Measurements from ENCODE around the gene TBL1X. TPM values are rescaled to one million over a fixed set of nuclear protein-coding genes. Genes with fewer than 3 reads are reported as not detected.
A peak's percentile ranks its signal among the peaks of the same experiment; 100 is the strongest.

Gene TBL1X
- total and polyA plus RNA-seq, 2 of the 4 experiments (the other 2 are of a cell fraction): 16.2 to 20.8 TPM

DNA sequence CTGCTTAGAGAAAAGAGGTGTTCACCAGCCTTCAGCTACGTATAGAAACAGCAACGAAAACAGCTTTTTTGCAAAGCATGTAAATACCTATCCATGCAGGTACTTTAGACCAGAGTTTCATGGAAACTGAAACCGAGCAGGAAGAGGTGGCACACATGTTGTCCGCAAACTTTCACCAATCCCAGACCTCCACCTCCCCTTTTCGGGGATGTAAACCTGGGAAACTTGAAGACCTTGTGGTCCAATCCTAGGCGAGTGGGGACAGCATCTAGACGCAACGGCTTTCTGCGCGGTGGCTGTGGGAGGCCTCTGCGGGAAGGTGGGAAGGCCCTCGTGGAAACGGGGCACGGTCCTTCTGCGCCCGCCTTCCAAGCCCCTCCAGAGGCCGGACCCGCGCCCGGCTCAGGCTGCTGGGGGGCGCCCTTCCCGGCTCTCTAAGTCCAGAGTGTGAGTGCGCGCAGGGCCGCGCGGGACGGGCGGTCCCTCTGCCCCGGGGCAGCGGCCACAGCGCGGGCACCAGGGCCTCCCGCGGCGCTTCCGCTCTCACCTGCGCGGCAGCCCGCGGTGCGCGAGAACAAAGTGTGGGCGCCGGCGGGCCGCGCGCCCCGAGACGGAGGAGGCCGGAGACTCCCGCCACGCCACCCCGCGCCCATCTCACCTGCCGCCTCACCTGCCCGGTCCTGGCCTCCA is 320.5 kb downstream of the TBL1X start:
- Histone ChIP-seq H3K4ac (ENCODE audit: low read depth, low read length) (no peak overlapping the region), H2AK5ac (ENCODE audit: low read depth, low read length) (no peak overlapping the region), H3K27me3 (ENCODE audit: control insufficient read depth, insufficient read depth, low read length) (peaks cover 19% of the 10 kb centered on the region), H3K4me1 (ENCODE audit: control insufficient read depth, insufficient read depth, low read length) (peaks cover 4% of the 10 kb centered on the region; the same call in 1 of the 2 replicates), H3K27ac (ENCODE audit: insufficient read depth, low read length) (no peak overlapping the region), H4K8ac (ENCODE audit: low read depth in 2 of 2, low read length in 2 of 2) (no peak overlapping the region), H2BK20ac (ENCODE audit: low read depth, low read length) (no peak overlapping the region), H3K9ac (ENCODE audit: low read depth, low read length) (no peak overlapping the region), H3K18ac (ENCODE audit: low read depth, low read length) (no peak overlapping the region), H2BK120ac (ENCODE audit: low read depth, low read length) (no peak overlapping the region), H3K9me1 (ENCODE audit: insufficient read depth, low read length) (no peaks in the 10 kb centered on the region), H2BK15ac (ENCODE audit: low read depth, low read length) (no peak overlapping the region), H3K14ac (replicated peaks; ENCODE audit: low read depth, low read length) (no peak overlapping the region), H3K56ac (ENCODE audit: extremely low read depth, insufficient read depth, low read length) (no peak overlapping the region), H2BK5ac (ENCODE audit: low read depth, low read length, poor library complexity, severe bottlenecking) (no peak overlapping the region), H2AK9ac (replicated peaks; ENCODE audit: low read depth, low read length, poor library complexity) (peak overlapping the region; percentile 40), H3K4me2 (ENCODE audit: low read depth, low read length) (no peak overlapping the region), H4K91ac (ENCODE audit: insufficient read depth, low read depth, low read length) (no peak overlapping the region), H4K20me1 (ENCODE audit: insufficient read depth, low read length) (no peaks in the 10 kb centered on the region), H2AFZ (replicated peaks; ENCODE audit: low read length, poor library complexity) (no peak overlapping the region), H3K36me3 (ENCODE audit: control insufficient read depth, insufficient read depth, low read length) (no peaks in the 10 kb centered on the region), H4K5ac (ENCODE audit: low read depth, low read length) (no peak overlapping the region), H3K23ac (ENCODE audit: low read depth, low read length) (no peak overlapping the region), H3K79me1 (ENCODE audit: low read depth in 1 of 2, low read length in 2 of 2) (no peaks in the 10 kb centered on the region), H3K9me3 (ENCODE audit: control insufficient read depth, insufficient read depth, low read length) (peaks cover 8% of the 10 kb centered on the region), H3K4me3 (ENCODE audit: insufficient read depth, low read depth, low read length) (no peak overlapping the region; the same call in 1 of the 2 replicates)
- POLR2A ChIA-PET (ENCODE audit: unreplicated experiment): no interaction called here
- no TSS peak for BruUV-seq (replicated peaks)
- 13% methylated on average over 24 of the region's 58 CpGs; no CpG with 5 or more reads in 1 of the 2 experiments for WGBS, 2 experiments (ENCODE audit: extremely low coverage in 2 of 2, insufficient read length in 1 of 2)
- DNase-seq (no peak), ATAC-seq (ENCODE audit: low read depth) (no peak)
- in situ Hi-C loops (cut with MboI; ENCODE audit: low sequenced_read_pairs) (no loop called here), intact Hi-C loops (cut with micrococcal nuclease) (loop anchor here (5.0 kb wide), 1 partner anchor 87 kb away; no protein-coding TSS in a partner anchor), dilution Hi-C loops (cut with HindIII; ENCODE audit: low sequenced_read_pairs, unreplicated experiment) (no loop called here)
- TF ChIP-seq MAZ (IDR thresholded peaks at IDR 0.05; ENCODE audit: borderline replicate concordance, low read depth, low read length): no peak
- TF ChIP-seq MAFK (IDR thresholded peaks at IDR 0.05; ENCODE audit: low read depth, low read length): no peak
- no peak for TF ChIP-seq CEBPB (IDR thresholded peaks at IDR 0.05; ENCODE audit: low read depth, low read length)
- TF ChIP-seq, protein P1, sequence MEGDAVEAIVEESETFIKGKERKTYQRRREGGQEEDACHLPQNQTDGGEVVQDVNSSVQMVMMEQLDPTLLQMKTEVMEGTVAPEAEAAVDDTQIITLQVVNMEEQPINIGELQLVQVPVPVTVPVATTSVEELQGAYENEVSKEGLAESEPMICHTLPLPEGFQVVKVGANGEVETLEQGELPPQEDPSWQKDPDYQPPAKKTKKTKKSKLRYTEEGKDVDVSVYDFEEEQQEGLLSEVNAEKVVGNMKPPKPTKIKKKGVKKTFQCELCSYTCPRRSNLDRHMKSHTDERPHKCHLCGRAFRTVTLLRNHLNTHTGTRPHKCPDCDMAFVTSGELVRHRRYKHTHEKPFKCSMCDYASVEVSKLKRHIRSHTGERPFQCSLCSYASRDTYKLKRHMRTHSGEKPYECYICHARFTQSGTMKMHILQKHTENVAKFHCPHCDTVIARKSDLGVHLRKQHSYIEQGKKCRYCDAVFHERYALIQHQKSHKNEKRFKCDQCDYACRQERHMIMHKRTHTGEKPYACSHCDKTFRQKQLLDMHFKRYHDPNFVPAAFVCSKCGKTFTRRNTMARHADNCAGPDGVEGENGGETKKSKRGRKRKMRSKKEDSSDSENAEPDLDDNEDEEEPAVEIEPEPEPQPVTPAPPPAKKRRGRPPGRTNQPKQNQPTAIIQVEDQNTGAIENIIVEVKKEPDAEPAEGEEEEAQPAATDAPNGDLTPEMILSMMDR (conservative IDR thresholded peaks at IDR 0.05; ENCODE audit: low read depth, low read length): no peak
- TF ChIP-seq FOS (IDR thresholded peaks at IDR 0.05; ENCODE audit: low read depth, low read length): no peak
- no peak for TF ChIP-seq RFX5 (IDR thresholded peaks at IDR 0.05; ENCODE audit: low read depth, low read length)
- TF ChIP-seq POLR2A (IDR thresholded peaks at IDR 0.05; ENCODE audit: low read depth, low read length): no peak
- TF ChIP-seq, protein P2, sequence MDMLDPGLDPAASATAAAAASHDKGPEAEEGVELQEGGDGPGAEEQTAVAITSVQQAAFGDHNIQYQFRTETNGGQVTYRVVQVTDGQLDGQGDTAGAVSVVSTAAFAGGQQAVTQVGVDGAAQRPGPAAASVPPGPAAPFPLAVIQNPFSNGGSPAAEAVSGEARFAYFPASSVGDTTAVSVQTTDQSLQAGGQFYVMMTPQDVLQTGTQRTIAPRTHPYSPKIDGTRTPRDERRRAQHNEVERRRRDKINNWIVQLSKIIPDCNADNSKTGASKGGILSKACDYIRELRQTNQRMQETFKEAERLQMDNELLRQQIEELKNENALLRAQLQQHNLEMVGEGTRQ (IDR thresholded peaks at IDR 0.05; ENCODE audit: low read depth, low read length): no peak
- TF ChIP-seq, protein P3, sequence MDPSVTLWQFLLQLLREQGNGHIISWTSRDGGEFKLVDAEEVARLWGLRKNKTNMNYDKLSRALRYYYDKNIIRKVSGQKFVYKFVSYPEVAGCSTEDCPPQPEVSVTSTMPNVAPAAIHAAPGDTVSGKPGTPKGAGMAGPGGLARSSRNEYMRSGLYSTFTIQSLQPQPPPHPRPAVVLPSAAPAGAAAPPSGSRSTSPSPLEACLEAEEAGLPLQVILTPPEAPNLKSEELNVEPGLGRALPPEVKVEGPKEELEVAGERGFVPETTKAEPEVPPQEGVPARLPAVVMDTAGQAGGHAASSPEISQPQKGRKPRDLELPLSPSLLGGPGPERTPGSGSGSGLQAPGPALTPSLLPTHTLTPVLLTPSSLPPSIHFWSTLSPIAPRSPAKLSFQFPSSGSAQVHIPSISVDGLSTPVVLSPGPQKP (IDR thresholded peaks at IDR 0.05; ENCODE audit: borderline replicate concordance, low read depth, low read length): no peak
- TF ChIP-seq MXI1 (IDR thresholded peaks at IDR 0.05; ENCODE audit: borderline replicate concordance, low read depth, low read length): no peak
- TF ChIP-seq NFE2L2 (IDR thresholded peaks at IDR 0.05; ENCODE audit: low read depth, low read length): no peak
- TF ChIP-seq SMC3 (IDR thresholded peaks at IDR 0.05; ENCODE audit: low read depth, low read length): no peak
- TF ChIP-seq BHLHE40 (IDR thresholded peaks at IDR 0.05; ENCODE audit: low read depth, low read length): no peak
- no peak for TF ChIP-seq CHD1 (IDR thresholded peaks at IDR 0.05; ENCODE audit: low read depth, low read length)
- no peak for TF ChIP-seq RCOR1 (IDR thresholded peaks at IDR 0.05; ENCODE audit: insufficient replicate concordance, low read length)
- no peak for TF ChIP-seq RAD21 (IDR thresholded peaks at IDR 0.05; ENCODE audit: low read length)
- CTCF ChIA-PET: no interaction called here

All from IMR-90 (cell line).